ENCODE measurements around the gene STRA8.

STRA8 gene

DNA sequence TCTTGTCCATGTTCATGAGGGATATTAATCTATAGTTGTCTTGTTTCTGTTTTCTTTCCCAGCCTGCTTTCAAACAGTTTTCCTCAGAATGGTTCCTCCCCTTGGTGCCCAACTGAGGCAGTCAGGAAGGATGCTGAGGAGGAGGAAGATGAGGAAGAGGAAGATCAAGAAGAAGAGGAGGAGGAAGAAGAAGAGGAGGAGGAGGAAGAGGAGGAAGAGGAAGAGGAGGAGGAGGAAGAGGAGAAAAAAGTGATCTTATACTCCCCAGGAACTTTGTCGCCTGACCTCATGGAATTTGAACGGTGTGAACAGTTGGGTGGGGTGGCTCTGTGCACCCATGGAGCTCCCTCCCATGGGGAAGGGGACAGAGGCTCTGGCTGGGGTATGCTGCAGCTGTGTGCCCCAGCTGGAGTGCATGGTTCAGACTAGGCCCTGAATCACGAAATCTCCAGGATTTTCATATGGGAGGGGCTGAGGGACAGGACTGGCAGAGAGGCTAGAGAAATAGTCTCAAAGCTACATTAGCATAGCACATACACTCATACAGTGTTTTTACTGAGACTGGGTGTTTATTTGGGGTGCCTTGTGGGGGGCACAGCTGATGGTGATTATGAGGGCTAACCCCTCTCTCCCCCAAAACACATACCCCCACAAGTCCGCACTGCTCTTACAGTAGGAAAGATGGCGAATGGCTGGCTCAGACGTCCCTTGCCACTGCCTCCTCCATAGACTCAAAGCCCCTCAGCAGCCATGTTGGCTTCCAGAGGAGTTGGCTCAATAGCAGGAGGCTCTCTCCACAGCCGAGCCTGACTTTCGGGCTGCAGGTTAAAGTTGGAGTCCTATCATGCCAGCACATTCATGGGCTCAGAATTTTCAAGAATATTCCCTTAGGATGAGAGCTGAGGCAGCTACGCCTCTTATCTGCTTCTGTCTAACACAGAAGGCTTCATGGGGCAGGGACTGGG, 11.9 kb downstream of the STRA8 start:
- DNase-seq (ENCODE audit: low read depth) = no peak
- no peak overlapping the region for H3K4me3 ChIP-seq (ENCODE audit: low read depth, low read length)
- TF ChIP-seq, protein P1, sequence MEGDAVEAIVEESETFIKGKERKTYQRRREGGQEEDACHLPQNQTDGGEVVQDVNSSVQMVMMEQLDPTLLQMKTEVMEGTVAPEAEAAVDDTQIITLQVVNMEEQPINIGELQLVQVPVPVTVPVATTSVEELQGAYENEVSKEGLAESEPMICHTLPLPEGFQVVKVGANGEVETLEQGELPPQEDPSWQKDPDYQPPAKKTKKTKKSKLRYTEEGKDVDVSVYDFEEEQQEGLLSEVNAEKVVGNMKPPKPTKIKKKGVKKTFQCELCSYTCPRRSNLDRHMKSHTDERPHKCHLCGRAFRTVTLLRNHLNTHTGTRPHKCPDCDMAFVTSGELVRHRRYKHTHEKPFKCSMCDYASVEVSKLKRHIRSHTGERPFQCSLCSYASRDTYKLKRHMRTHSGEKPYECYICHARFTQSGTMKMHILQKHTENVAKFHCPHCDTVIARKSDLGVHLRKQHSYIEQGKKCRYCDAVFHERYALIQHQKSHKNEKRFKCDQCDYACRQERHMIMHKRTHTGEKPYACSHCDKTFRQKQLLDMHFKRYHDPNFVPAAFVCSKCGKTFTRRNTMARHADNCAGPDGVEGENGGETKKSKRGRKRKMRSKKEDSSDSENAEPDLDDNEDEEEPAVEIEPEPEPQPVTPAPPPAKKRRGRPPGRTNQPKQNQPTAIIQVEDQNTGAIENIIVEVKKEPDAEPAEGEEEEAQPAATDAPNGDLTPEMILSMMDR (IDR thresholded peaks at IDR 0.05; ENCODE audit: insufficient read depth, low read depth, low read length, missing control alignments) = no peak

DNA sequence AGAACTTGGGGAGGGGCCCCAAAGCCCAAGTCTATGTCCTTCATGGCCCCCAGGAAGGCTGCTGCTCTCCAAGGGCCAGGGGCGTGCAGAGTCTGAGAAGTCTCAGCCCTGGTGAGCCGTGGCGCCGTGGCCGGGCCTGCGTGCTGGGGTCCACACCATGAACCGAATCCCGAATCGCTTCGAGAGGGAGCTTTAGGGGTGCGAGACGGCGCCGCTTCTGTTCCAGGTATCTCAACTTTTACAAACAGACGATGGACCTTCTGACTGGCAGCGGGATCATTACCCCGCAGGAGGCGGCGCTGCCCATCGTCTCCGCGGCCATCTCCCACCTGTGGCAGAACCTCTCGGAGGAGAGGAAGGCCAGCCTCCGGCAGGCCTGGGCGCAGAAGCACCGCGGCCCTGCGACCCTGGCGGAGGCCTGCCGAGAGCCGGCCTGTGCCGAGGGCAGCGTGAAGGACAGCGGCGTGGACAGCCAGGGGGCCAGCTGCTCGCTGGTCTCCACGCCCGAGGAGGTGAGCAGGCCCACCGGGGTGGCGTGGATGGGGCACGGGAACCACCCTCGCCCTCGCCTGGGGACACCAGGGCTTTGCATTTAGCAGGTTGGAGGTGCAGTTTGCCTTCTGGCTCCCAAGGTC, 12.7 kb downstream of the STRA8 start:
- no peak overlapping the region for H3K4me3 ChIP-seq (ENCODE audit: low read depth, low read length)
- TF ChIP-seq, protein P1 (IDR thresholded peaks at IDR 0.05; ENCODE audit: insufficient read depth, low read depth, low read length, missing control alignments) = no peak
- no peak for DNase-seq (ENCODE audit: low read depth)

DNA sequence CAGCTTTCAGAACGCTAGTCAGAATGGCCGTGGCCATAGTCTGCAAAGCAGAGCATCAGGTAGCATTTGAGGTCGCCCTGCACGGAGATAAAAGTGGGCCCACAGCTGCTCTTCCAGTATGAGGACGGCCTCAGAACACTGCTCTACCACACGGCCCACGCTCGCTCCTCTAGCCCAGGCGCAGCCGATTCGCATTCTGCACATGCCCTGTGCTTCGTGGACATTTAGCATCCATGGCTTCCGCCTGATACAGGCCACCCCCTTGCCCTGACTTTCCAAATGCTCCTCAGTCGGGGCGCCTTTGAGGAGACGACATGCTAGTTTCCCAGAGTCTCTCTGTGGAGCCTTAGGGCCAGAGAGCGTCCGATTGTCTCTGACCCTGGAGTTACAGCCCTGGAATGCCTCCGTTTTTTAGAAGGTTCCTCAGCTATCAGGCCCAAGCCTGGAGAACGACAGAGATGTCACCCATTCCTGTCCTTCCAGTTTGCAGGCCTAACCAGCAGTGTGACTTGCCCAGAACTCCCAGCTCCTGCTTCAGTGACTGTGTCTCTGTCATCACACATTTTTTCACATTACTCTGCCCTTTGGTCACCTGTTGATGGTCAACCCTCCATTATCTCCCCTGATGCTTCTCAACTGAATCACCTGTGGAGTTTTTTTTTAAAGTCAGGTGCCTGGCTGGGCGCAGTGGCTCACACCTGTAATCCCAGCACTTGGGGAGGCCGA, 14.3 kb downstream of the STRA8 start:
- no peak overlapping the region for H3K4me3 ChIP-seq (ENCODE audit: low read depth, low read length)

DNA sequence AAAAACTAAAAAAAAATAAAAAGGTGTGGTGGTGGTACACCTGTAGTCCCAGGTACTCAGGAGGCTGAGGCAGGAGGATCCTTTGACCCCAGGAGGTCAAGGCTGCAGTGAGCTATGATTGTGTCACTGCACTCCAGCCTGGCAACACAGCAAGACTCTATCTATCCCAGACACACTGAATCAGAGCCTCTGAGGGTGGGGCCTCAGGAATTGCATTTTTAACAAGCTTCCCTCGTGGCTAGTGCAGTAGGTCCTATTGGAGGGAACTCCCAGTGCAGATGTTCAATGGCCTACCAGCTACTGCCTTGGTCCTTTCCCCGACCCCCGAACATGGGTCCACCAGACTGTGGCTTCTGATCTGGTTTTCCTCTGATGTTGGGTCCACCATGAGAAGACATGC, 14.9 kb downstream of the STRA8 start:
- H3K4me3 ChIP-seq (ENCODE audit: low read depth, low read length) = no peak overlapping the region
- TF ChIP-seq, protein P1 (IDR thresholded peaks at IDR 0.05; ENCODE audit: insufficient read depth, low read depth, low read length, missing control alignments) = no peak
- no peak for DNase-seq (ENCODE audit: low read depth)

More for the DNA sequence above, 14.3 kb downstream of the STRA8 start:
- TF ChIP-seq, protein P1 (IDR thresholded peaks at IDR 0.05; ENCODE audit: insufficient read depth, low read depth, low read length, missing control alignments) = no peak
- DNase-seq (ENCODE audit: low read depth) = no peak

DNA sequence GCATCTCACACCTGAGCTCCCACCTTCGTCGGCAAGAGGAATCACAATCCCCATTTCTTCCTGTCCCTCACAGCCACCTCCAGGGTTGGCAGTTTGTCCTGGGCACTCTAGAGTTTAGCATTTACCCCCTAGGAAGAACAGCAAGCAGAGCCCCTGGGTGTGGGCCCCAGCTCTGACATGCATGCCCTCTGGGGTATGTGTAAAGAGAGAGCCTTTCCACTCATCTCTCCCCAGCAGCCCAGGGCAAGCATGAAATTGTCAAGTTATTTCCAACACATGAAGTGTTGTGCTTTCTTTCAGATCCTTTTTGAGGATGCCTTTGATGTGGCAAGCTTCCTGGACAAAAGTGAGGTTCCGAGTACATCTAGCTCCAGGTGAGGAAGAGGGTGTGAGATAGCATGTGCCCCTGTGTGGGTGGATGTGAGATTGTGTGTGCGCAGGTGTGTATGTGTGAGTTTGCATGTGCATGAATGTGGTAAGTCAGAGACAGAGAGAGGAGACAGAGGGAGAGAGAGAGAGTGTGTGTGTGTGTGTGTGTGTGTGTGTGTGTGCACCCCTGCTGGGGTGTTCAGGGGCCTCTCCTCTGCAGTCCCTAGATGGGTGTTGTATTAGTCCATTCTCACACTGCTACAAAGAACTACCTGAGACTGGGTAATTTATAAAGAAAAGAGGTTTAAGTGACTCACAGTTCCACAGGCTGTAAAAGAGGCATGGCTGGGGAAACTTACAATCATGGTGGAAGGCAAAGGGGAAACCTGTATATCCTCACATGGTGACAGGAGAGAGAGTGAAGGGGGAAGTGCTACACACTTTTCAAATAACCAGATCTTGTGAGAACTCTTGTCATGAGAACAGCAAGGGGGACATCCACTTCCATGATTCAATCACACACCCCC, 18.1 kb downstream of the STRA8 start:
- H3K4me3 ChIP-seq (ENCODE audit: low read depth, low read length) = no peak overlapping the region
- DNase-seq (ENCODE audit: low read depth) = peak; percentile 22
- TF ChIP-seq, protein P1 (IDR thresholded peaks at IDR 0.05; ENCODE audit: insufficient read depth, low read depth, low read length, missing control alignments) = no peak

Data from GM12865 (cell line).